Esophagus mucosa (tissue), 1 donor: Measurements from ENCODE around the gene ENAH. TPM values are rescaled to one million over a fixed set of nuclear protein-coding genes. Genes with fewer than 3 reads are reported as not detected.
"Not testable (repeated sequence)": the region's sequence is repeated elsewhere in the genome, so short reads cannot be mapped to it uniquely, and the experiment has no call there.

Experiments used
- ATAC-seq: fragments of 200-7000 bp; cut with Tn5 transposase; one replicate; pipeline ENCODE4 v1.9.1; 2020
- total RNA-seq: library from RNA; stranded (reverse); gene quantifications from one replicate; pipeline ENCODE4 v1.2.4, GENCODE V29; 2023
- donor health status: DM: yes; HTN: yes; CAD: no.

ENAH gene
- total RNA-seq, result 41.0 TPM

- ATAC-seq, result peak; percentile 85
Measured at GRCh38 chr1:225652729-225653462, at the start of gene ENAH. ENAH (minus strand) TSS chr1:225653123; CDS start chr1:225652690, 433 bp downstream.

DNA sequence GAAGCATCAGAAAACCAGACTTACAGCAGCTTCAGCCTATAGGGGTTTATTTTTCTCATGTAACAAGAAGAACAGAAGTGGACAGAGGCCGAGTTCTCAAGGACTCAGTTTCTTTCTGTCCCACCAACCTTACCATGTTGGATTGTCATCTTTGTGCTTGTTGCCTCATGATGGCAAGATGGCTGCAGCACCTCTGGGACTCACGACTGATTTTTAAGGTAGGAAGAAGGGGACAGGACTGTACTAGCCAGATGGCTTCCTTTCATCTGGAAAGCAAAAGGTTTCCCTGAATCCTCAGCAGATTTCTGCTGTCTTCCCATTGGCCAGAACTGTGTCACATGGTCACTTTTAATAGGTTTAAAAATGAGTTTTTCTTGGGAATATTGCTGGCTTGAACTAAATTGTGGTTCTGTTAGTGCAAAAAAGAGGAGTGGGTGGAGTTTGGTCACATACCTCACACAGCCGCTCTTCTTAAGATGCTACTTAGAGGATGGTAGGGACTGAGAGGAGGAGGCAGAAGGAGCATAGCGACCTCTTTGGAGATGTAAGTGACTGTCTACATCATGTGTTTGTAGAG lies 48.1 kb upstream of the ENAH start:
- no peak for ATAC-seq

- ATAC-seq, result peak; percentile 84
Measured at GRCh38 chr1:225700164-225700821, 47.4 kb upstream of the ENAH start.

DNA sequence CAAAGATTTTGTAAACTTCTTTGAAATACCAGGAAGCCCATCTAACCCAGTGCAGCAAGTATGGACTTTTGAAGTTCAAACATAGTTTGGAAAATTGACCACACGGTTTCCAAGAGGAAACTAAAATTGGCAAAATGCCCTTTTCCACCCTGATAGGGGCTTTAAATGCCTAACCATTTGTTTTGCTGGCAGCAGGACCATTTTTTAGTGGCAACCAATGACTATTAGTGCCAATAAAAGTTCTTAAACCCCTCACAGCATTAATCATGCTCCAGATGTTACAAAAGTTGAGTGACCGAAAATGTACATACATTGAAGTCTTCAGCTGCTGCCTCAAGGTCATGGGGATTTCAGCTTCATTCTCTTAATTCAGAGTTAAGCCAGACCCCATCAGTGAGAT lies 46.4 kb upstream of the ENAH start:
- no peak for ATAC-seq

DNA sequence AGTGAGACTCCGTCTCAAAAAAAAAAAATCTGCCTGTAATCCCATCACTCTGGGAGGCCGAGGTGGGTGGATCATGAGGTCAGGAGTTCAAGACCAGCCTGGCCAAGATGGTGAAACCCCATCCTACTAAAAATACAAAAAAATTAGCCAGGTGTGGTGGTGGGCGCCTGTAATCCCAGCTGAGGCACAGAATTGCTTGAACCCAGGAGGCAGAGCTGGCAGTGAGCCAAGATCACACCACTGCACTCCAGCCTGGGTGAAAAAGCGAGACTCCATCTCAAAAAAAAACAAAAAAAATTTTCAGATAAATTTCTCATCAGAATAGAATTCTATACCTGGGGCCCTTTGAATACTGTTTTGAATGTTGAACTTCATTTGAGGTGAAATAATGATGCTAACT lies 45.3 kb upstream of the ENAH start:
- not testable (repeated sequence) for ATAC-seq

DNA sequence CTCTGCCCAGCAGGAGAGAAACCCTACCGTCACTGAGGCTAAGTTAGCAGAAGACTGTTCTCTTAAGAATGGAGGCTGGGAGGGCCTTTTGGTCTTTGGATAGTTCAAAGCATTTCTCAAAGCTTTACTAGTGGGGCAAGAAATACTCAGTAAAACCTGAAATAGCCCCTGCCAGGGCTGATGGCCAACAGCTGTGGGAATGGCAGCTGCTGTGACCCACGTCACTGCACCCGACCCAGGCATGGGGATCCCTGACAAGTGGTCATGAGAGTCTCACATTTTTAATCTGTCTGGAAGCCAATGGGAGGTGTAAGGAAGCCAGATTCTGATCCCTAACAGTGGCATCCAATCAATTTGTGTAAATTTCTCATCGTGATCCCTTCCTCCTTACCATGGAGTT lies 44.5 kb upstream of the ENAH start:
- no peak for ATAC-seq

GRCh38 chr1:225695578-225696337 lies 42.8 kb upstream of the ENAH start:
- ATAC-seq, result peak; percentile 40

DNA sequence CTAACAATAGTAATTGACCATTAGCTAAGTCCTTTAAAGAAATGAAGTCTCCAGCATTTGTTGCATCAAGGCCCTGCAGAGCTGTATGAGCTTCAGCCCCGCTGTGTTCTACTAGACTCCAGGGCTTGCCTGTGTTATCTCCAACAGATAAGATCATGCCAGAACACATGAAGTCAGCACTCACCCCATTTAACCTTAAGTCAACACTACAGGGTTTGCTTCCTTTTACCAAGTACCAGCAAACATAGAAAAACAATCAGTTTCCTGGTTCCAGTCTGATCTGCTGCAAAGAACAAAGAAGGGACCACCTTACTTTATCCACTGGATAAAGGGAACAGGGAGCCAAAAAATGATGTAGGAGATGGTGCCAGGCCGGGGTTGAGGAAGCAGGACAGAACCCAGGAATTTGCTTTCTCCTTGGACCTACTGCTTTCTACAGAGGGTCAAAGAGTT lies 41.3 kb upstream of the ENAH start:
- ATAC-seq, result peak; percentile 38

DNA sequence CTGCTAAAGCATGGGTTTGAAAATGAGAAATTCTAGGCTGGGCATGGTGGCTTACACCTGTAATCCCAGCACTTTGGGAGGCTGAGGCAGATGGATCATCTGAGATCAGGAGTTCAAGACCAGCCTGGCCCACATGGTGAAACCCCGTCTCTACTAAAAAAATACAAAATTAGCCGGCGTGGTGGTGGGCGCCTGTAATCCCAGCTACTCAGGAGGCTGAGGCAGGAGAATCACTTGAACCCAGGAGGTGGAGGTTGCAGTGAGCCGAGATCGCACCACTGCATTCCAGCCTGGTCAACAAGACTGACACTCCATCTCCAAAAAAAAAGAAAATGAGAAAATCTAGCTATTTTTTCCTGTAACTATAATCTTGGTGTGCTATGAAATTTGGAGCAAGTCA lies 40.8 kb upstream of the ENAH start:
- ATAC-seq, result not testable (repeated sequence)

DNA sequence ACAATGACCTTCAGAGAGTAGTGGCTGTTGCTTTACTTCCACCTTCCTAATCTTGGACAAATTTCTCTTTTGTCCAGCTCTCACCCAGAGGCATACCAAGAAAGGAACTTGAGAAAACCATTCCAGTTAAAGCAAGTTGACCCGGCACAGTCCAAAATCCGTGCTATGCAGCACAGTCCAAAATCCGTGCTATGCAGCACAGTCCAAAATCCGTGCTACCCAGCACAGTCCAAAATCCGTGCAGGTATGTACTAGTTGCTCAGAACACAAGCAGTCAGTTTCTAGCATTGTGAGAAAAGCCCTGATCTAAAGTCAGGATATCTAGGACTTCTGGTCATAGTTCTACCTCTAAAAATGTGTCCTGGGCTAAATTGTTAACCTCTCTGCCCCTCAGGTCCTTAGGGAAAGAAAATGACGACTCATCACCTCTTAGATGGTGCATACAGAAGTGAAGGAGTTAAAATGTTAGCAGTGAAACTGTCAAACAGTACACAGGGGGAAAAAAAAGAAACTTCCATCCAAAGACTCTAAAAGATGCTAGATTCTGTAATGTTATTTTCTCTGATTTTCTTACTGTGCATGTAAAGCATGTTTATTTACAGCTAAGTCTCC lies 40.3 kb upstream of the ENAH start:
- no peak for ATAC-seq

GRCh38 chr1:225692517-225692879 lies 39.6 kb upstream of the ENAH start:
- ATAC-seq, result no peak

GRCh38 chr1:225691861-225692516 lies 39.1 kb upstream of the ENAH start:
- no peak for ATAC-seq

DNA sequence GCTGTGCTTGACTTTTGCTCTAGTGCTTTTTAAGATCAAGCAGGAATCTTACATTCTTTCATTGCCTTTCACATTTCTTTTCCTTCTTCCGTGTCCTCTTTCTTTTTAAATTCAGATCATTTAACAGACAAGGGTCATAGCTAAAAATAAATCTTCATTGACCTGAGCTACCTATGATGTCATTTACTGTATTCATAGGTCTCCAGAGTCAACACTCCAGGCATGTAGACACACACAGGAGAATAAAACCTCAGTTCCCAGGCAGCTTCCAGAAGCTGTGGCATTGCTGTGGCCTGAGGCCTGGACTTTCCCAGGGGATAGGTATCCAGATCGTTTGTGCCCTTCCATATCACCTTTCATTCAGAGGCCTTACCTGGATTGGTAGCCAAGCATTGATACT lies 38.5 kb upstream of the ENAH start:
- no peak for ATAC-seq

GRCh38 chr1:225689882-225690459 lies 37.0 kb upstream of the ENAH start:
- peak; percentile 44 for ATAC-seq

DNA sequence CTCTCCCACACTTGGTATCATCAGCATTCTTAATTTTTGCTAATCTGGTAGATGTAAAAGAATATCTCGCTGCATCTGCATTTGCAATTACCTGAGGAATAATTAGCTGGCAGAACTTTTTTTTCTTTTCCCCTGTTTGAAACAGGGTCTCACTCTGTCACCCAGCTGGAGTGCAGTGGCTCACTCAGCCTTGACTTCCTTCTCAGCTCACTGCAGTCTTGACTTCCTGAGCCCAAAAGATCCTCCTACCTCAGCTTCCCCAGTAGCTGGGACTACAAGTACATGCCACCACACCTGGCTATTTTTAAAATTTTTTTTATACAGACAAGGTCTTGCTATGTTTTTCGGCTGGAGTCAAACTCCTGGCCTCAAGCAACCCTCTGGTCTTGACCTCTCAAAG lies 35.4 kb upstream of the ENAH start:
- no peak for ATAC-seq

- ATAC-seq, result no peak
Measured at GRCh38 chr1:225685476-225686176, 32.7 kb upstream of the ENAH start.

- no peak for ATAC-seq
Measured at GRCh38 chr1:225684741-225685140, 31.8 kb upstream of the ENAH start.

DNA sequence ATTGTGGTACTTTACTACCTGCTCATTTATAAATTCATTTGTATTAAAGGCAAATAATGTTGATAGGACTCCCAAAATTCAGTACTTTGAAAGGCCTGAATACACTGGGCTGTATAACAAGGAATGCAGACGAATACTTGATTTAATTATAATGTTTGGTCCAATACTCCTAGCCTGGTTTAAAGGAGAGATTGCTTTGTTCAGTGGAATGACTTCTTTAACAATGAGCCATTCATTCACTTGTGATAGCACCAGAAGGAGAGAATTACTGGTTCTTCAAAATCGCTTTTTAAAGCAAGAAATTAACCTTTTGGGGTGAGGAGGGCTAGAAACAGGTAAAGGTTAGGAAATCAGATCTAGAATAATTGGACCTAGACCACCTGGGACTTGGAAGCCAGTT lies 28.3 kb upstream of the ENAH start:
- ATAC-seq, result no peak

- no peak for ATAC-seq
Measured at GRCh38 chr1:225678545-225678944, 25.6 kb upstream of the ENAH start.

DNA sequence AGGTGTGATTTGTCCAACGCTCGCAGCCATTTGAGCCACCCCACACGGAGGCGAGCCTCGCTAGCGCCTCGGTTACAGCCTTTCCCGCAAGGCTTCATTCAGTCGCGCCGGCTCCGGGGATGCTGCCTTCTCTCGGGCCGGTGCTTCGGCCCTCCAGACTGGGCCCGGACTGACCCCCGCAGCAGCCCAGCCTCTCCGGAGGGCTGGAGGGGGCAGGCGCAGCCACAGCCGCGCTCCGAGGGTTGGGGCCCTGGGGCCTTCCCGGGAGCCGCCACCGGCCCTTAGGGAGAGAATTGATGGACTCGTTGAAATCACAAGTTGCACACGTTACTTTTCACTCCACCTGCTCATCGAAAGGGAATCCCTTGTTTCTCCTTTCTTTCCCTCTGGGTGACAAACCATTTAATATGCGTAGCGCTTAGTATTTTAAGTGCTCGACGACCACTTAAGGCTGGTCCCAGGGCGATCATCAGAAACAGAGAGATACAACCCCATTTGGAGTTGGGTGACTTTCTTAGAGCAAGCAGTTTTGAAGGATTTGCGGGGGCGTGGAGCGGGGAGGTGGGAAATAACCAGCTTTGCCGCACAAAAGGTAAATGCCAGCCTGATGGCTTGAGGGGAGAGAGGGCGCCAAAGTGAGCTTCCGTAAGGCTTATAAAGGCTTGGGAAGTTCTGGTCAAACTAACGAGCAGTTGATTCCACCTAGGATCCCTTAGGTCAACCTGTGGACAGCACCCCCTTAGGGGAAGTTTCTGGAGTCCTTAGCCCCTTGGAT lies 24.6 kb upstream of the ENAH start:
- no peak for ATAC-seq
